ENCODE data around the gene MMADHC. TPM values are rescaled to one million over a fixed set of nuclear protein-coding genes. Genes with fewer than 3 reads are reported as not detected.

Gene MMADHC
- total and polyA plus RNA-seq, 4 donors = 67.8 to 97.5 (median 88.0) TPM

- no peaks in the 10 kb centered on the region for H3K9me3 ChIP-seq (ENCODE audit: control insufficient read depth in 4 of 4, low read length in 3 of 4)
- DNase-seq (ENCODE audit: low spot score) = no peak
- H3K36me3 ChIP-seq (ENCODE audit: control insufficient read depth in 4 of 4, insufficient read depth in 3 of 4, low read depth in 1 of 4, low read length in 3 of 4) = no peaks in the 10 kb centered on the region
- 93% methylated on average over 2 of the region's 2 CpGs for WGBS
- H3K4me3 ChIP-seq (ENCODE audit: low read depth in 1 of 3, low read length in 3 of 3) = no peak overlapping the region
- no peaks in the 10 kb centered on the region for H3K4me1 ChIP-seq (ENCODE audit: control insufficient read depth in 4 of 4, insufficient read depth in 4 of 4, low read length in 3 of 4)
- no peak overlapping the region for H3K27ac ChIP-seq (ENCODE audit: low read depth in 1 of 2, low read length in 2 of 2)
- TF ChIP-seq GABPA (IDR thresholded peaks at IDR 0.05 in 1 of 2, conservative IDR thresholded peaks at IDR 0.05 in 1 of 2) (no peak), ATF3 (IDR thresholded peaks at IDR 0.05) (no peak), NR2F2 (IDR thresholded peaks at IDR 0.05) (no peak), HNF4A (conservative IDR thresholded peaks at IDR 0.05) (no peak), EGR1 (IDR thresholded peaks at IDR 0.05; ENCODE audit: low read depth in 2 of 2) (no peak), JUND (IDR thresholded peaks at IDR 0.05) (no peak), FOXA1 (IDR thresholded peaks at IDR 0.05) (no peak), HNF4G (IDR thresholded peaks at IDR 0.05) (no peak), TAF1 (conservative IDR thresholded peaks at IDR 0.05) (no peak), RAD21 (IDR thresholded peaks at IDR 0.05) (no peak), CTCF (IDR thresholded peaks at IDR 0.05; ENCODE audit: low read depth, low read length, missing input control) (no peak), RXRA (IDR thresholded peaks at IDR 0.05) (no peak), FOXA2 (IDR thresholded peaks at IDR 0.05) (no peak)
- no peak overlapping the region for H3K9ac ChIP-seq (ENCODE audit: low read depth in 1 of 2, low read length in 2 of 2)
- H3K27me3 ChIP-seq (ENCODE audit: control insufficient read depth in 4 of 4, insufficient read depth in 4 of 4, low read length in 3 of 4) = no peaks in the 10 kb centered on the region
Observed at GRCh38 chr2:149613704-149614103, 26.1 kb upstream of the MMADHC start.

GRCh38 chr2:149612122-149612521 lies 24.5 kb upstream of the MMADHC start:
- TF ChIP-seq EGR1 (IDR thresholded peaks at IDR 0.05; ENCODE audit: low read depth in 2 of 2) = no peak
- no peak for TF ChIP-seq ZBTB33 (IDR thresholded peaks at IDR 0.05)
- no peak for TF ChIP-seq ATF3 (IDR thresholded peaks at IDR 0.05)
- no peak for TF ChIP-seq TAF1 (conservative IDR thresholded peaks at IDR 0.05)
- no peak for TF ChIP-seq FOXA1 (IDR thresholded peaks at IDR 0.05)
- TF ChIP-seq GABPA (IDR thresholded peaks at IDR 0.05 in 1 of 2, conservative IDR thresholded peaks at IDR 0.05 in 1 of 2) = no peak
- no peak for TF ChIP-seq FOXA2 (IDR thresholded peaks at IDR 0.05)
- no peak for TF ChIP-seq HNF4A (conservative IDR thresholded peaks at IDR 0.05)
- no peak for TF ChIP-seq JUND (IDR thresholded peaks at IDR 0.05)
- no peak for TF ChIP-seq MAX (IDR thresholded peaks at IDR 0.05)
- TF ChIP-seq NR2F2 (IDR thresholded peaks at IDR 0.05) = no peak
- TF ChIP-seq YY1 (IDR thresholded peaks at IDR 0.05) = no peak
- no peak for TF ChIP-seq SP1 (IDR thresholded peaks at IDR 0.05)
- TF ChIP-seq REST (IDR thresholded peaks at IDR 0.05) = no peak
- Histone ChIP-seq H3K27ac (ENCODE audit: low read depth in 1 of 2, low read length in 2 of 2) (no peak overlapping the region), H3K9ac (ENCODE audit: low read depth in 1 of 2, low read length in 2 of 2) (no peak overlapping the region), H3K4me1 (ENCODE audit: control insufficient read depth in 4 of 4, insufficient read depth in 4 of 4, low read length in 3 of 4) (no peaks in the 10 kb centered on the region), H3K36me3 (ENCODE audit: control insufficient read depth in 4 of 4, insufficient read depth in 3 of 4, low read depth in 1 of 4, low read length in 3 of 4) (peaks cover 0 to 4% (median 0%) of the 10 kb centered on the region in 4 donors), H3K9me3 (ENCODE audit: control insufficient read depth in 4 of 4, low read length in 3 of 4) (no peaks in the 10 kb centered on the region), H3K27me3 (ENCODE audit: control insufficient read depth in 4 of 4, insufficient read depth in 4 of 4, low read length in 3 of 4) (no peaks in the 10 kb centered on the region), H3K4me3 (ENCODE audit: low read depth in 1 of 3, low read length in 3 of 3) (no peak overlapping the region)
- no peak for DNase-seq (ENCODE audit: low spot score)
- WGBS = 98% methylated on average over 1 of the region's 1 CpG

All from liver (tissue), 9 donors.